Astrocyte (in vitro differentiated cells and primary cell): Measurements from ENCODE around the gene OLIG1. TPM values are rescaled to one million over a fixed set of nuclear protein-coding genes. Genes with fewer than 3 reads are reported as not detected.

Source experiments
- DNase-seq: peaks from one replicate; pipeline ENCODE4 v3.0.0-alpha.2; 2010; ENCODE audit warnings: low read depth
- FAIRE-seq: peaks from 2 replicates; lab custom pipeline; 2011; peaks lifted over from hg19 to GRCh38; lab: Jason Lieb, UNC
- H2AFZ ChIP-seq: 2 replicates; pipeline ENCODE4 v1.6.0; 2012; ENCODE audit warnings: low read depth, low read length, inconsistent platforms
- H3K27ac ChIP-seq: 2 replicates; pipeline ENCODE4 v1.5.1; 2011; ENCODE audit warnings: low read depth, low read length, inconsistent platforms
- H3K27me3 ChIP-seq: 2 replicates; pipeline ENCODE4 v1.6.0; 2011; ENCODE audit warnings: low read length, inconsistent platforms; ENCODE audit not compliant: insufficient read depth
- H3K36me3 ChIP-seq: 2 replicates; pipeline ENCODE4 v1.5.1; 2011; ENCODE audit warnings: low read length, inconsistent platforms; ENCODE audit not compliant: insufficient read depth
- H3K4me1 ChIP-seq: 2 replicates; pipeline ENCODE4 v1.5.1; 2011; ENCODE audit warnings: low read length, inconsistent platforms; ENCODE audit not compliant: insufficient read depth
- H3K4me2 ChIP-seq: 2 replicates; pipeline ENCODE4 v1.6.0; 2012; ENCODE audit warnings: low read length, inconsistent platforms
- H3K4me3 ChIP-seq: 2 replicates; pipeline ENCODE4 v1.5.1; 2011; ENCODE audit warnings: low read depth, mild to moderate bottlenecking, low read length, inconsistent platforms; ENCODE audit not compliant: insufficient read depth
- H3K79me2 ChIP-seq: 2 replicates; pipeline ENCODE4 v1.6.0; 2012; ENCODE audit warnings: mild to moderate bottlenecking, low read length, inconsistent platforms; ENCODE audit not compliant: insufficient read depth
- H3K9ac ChIP-seq: 2 replicates; pipeline ENCODE4 v1.6.0; 2012; ENCODE audit warnings: mild to moderate bottlenecking, low read length, inconsistent platforms
- H3K9me3 ChIP-seq: 2 replicates; pipeline ENCODE4 v1.5.1; 2012; ENCODE audit warnings: low read depth, mild to moderate bottlenecking, low read length, inconsistent platforms; ENCODE audit not compliant: insufficient read depth
- H4K20me1 ChIP-seq: 2 replicates; pipeline ENCODE4 v1.6.0; 2012; ENCODE audit warnings: low read length, inconsistent platforms; ENCODE audit not compliant: insufficient read depth
- H3K27ac Mint-ChIP-seq: one replicate; pipeline ENCODE4 v1.8.0; 2021; ENCODE audit warnings: mild to moderate bottlenecking, mixed read lengths; ENCODE audit not compliant: unreplicated experiment
- H3K27me3 Mint-ChIP-seq: one replicate; pipeline ENCODE4 v1.8.0; 2021; ENCODE audit warnings: low read depth, mixed read lengths; ENCODE audit not compliant: unreplicated experiment
- H3K36me3 Mint-ChIP-seq: one replicate; pipeline ENCODE4 v1.8.0; 2021; ENCODE audit warnings: low read depth, mixed read lengths; ENCODE audit not compliant: unreplicated experiment
- H3K4me1 Mint-ChIP-seq: one replicate; pipeline ENCODE4 v1.8.0; 2021; ENCODE audit warnings: low read depth, mixed read lengths; ENCODE audit not compliant: unreplicated experiment
- H3K4me3 Mint-ChIP-seq: one replicate; pipeline ENCODE4 v1.8.0; 2021; ENCODE audit warnings: mild to moderate bottlenecking, moderate library complexity, mixed read lengths; ENCODE audit not compliant: unreplicated experiment
- H3K9me3 Mint-ChIP-seq: one replicate; pipeline ENCODE4 v1.8.0; 2021; ENCODE audit warnings: mild to moderate bottlenecking, mixed read lengths; ENCODE audit not compliant: unreplicated experiment
- EZH2 ChIP-seq: IDR thresholded peaks from 2 replicates; pipeline ENCODE4 v1.6.1; 2012; ENCODE audit warnings: mild to moderate bottlenecking, low read length, inconsistent platforms; ENCODE audit not compliant: insufficient read depth
- total RNA-seq: library from RNA; stranded (reverse); gene quantifications from 2 replicates; pipeline ENCODE4 v1.2.1, GENCODE V29; 2021
- TF ChIP-seq, protein P1 (sequence below): IDR thresholded peaks from 2 replicates; pipeline ENCODE4 v1.5.1; 2011; ENCODE audit warnings: low read depth, mild to moderate bottlenecking, inconsistent platforms, low read length, moderate library complexity; ENCODE audit not compliant: insufficient read depth

Gene OLIG1
- total RNA-seq, 1 donor from 2014 or later: not detected

DNA sequence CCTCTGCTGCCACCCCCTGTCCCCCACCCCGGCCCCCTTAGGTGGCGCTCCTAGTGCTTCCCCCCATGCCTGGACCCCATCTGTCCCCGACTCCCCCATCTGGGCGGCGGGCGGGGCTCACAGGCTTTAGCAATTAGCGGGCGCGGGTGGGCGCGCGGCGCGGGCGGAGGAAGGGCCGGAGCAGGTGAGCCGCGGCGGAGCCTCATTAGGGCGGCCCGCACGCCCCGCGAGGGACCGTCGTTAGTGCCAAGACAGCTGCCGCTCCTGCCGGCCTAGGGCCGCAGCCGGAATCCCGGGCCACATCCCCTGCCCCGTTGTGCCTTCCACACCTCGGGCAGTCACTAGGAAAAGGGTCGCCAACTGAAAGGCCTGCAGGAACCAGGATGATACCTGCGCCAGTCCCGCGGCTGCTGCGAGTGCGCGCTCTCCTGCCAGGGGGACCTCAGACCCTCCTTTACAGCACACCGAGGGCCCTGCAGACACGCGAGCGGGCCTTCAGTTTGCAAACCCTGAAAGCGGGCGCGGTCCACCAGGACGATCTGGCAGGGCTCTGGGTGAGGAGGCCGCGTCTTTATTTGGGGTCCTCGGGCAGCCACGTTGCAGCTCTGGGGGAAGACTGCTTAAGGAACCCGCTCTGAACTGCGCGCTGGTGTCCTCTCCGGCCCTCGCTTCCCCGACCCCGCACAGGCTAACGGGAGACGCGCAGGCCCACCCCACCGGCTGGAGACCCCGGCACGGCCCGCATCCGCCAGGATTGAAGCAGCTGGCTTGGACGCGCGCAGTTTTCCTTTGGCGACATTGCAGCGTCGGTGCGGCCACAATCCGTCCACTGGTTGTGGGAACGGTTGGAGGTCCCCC lies 36.6 kb upstream of the OLIG1 start:
- peaks cover 4% of the 10 kb centered on the region for H3K9me3 Mint-ChIP-seq
- Histone ChIP-seq H4K20me1 (peaks cover 7% of the 10 kb centered on the region), H3K9ac (no peak overlapping the region), H3K27me3 (peaks cover 67% of the 10 kb centered on the region), H3K27ac (no peak overlapping the region), H3K79me2 (no peaks in the 10 kb centered on the region), H3K4me1 (peaks cover 11% of the 10 kb centered on the region), H2AFZ (peak overlapping the region; percentile 10), H3K36me3 (no peaks in the 10 kb centered on the region), H3K9me3 (no peaks in the 10 kb centered on the region), H3K4me3 (no peak overlapping the region), H3K4me2 (no peak overlapping the region)
- peak; percentile 92 for TF ChIP-seq EZH2
- TF ChIP-seq, protein P1, sequence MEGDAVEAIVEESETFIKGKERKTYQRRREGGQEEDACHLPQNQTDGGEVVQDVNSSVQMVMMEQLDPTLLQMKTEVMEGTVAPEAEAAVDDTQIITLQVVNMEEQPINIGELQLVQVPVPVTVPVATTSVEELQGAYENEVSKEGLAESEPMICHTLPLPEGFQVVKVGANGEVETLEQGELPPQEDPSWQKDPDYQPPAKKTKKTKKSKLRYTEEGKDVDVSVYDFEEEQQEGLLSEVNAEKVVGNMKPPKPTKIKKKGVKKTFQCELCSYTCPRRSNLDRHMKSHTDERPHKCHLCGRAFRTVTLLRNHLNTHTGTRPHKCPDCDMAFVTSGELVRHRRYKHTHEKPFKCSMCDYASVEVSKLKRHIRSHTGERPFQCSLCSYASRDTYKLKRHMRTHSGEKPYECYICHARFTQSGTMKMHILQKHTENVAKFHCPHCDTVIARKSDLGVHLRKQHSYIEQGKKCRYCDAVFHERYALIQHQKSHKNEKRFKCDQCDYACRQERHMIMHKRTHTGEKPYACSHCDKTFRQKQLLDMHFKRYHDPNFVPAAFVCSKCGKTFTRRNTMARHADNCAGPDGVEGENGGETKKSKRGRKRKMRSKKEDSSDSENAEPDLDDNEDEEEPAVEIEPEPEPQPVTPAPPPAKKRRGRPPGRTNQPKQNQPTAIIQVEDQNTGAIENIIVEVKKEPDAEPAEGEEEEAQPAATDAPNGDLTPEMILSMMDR: no peak
- H3K36me3 Mint-ChIP-seq: peaks cover 3% of the 10 kb centered on the region
- H3K27me3 Mint-ChIP-seq: peaks cover 35% of the 10 kb centered on the region
- H3K4me1 Mint-ChIP-seq: peaks cover 14% of the 10 kb centered on the region
- DNase-seq: no peak
- no peak for FAIRE-seq
- no peak overlapping the region for H3K4me3 Mint-ChIP-seq
- H3K27ac Mint-ChIP-seq: no peak overlapping the region

DNA sequence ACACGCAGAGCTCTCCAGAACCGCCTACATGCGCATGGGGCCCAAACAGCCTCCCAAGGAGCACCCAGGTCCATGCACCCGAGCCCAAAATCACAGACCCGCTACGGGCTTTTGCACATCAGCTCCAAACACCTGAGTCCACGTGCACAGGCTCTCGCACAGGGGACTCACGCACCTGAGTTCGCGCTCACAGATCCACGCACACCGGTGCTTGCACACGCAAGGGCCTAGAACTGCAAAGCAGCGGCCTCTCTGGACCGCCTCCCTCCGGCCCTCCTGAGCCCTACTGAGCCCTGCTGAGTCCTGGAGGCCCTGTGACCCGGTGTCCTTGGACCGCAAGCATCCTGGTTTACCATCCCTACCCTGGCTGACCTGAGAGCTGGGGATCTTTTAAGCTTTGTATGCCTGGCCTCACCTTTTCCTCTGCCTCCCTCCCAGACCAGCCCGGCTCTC lies 36.0 kb upstream of the OLIG1 start:
- H3K27me3 ChIP-seq: peaks cover 60% of the 10 kb centered on the region
- no peak overlapping the region for H3K4me2 ChIP-seq
- H2AFZ ChIP-seq: no peak overlapping the region
- no peak overlapping the region for H3K27ac ChIP-seq
- H3K9ac ChIP-seq: no peak overlapping the region
- peaks cover 11% of the 10 kb centered on the region for H3K4me1 ChIP-seq
- no peaks in the 10 kb centered on the region for H3K9me3 ChIP-seq
- H3K79me2 ChIP-seq: no peaks in the 10 kb centered on the region
- H3K27me3 Mint-ChIP-seq: peaks cover 36% of the 10 kb centered on the region
- peaks cover 3% of the 10 kb centered on the region for H3K36me3 Mint-ChIP-seq
- no peak for DNase-seq
- FAIRE-seq: no peak
- H3K4me3 Mint-ChIP-seq: no peak overlapping the region
- TF ChIP-seq EZH2: no peak
- TF ChIP-seq, protein P1: no peak
- peaks cover 14% of the 10 kb centered on the region for H3K4me1 Mint-ChIP-seq
- H3K36me3 ChIP-seq: no peaks in the 10 kb centered on the region
- no peak overlapping the region for H3K27ac Mint-ChIP-seq
- H4K20me1 ChIP-seq: peaks cover 7% of the 10 kb centered on the region
- H3K4me3 ChIP-seq: no peak overlapping the region
- peaks cover 2% of the 10 kb centered on the region for H3K9me3 Mint-ChIP-seq

DNA sequence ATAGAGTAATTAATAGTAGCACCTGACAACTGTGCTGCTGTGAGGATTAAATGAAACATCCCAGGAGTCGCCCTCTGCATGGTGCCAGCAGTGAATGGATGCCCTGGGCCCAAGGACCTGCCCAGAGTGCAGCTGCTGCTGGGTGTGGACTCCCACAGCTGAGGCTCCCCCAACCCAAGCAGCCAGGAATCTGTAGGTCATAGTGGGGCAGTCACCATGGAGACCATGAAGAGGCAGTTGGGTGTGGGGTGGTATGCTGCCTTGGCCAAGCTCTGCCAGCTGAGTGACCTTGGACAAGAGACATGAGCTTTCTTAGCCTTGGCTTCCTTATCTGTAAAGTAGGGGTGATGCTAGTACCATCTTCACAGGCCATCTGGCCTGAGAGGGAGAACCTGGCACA lies 34.8 kb upstream of the OLIG1 start:
- Histone ChIP-seq H3K79me2 (no peaks in the 10 kb centered on the region), H3K9me3 (no peaks in the 10 kb centered on the region), H3K9ac (no peak overlapping the region), H3K27me3 (peaks cover 49% of the 10 kb centered on the region), H3K4me2 (no peak overlapping the region), H3K36me3 (no peaks in the 10 kb centered on the region), H3K27ac (no peak overlapping the region), H2AFZ (no peak overlapping the region), H3K4me1 (peaks cover 11% of the 10 kb centered on the region), H3K4me3 (no peak overlapping the region), H4K20me1 (no peaks in the 10 kb centered on the region)
- H3K27ac Mint-ChIP-seq: no peak overlapping the region
- no peak overlapping the region for H3K4me3 Mint-ChIP-seq
- peaks cover 33% of the 10 kb centered on the region for H3K27me3 Mint-ChIP-seq
- no peak for DNase-seq
- no peak for TF ChIP-seq EZH2
- TF ChIP-seq, protein P1: no peak
- peaks cover 2% of the 10 kb centered on the region for H3K9me3 Mint-ChIP-seq
- H3K36me3 Mint-ChIP-seq: peaks cover 3% of the 10 kb centered on the region
- H3K4me1 Mint-ChIP-seq: peaks cover 14% of the 10 kb centered on the region
- no peak for FAIRE-seq
